Parathyroid adenoma (tissue), 2 donors: ENCODE measurements around the gene ATP9B.

ENCODE experiments used
- H2AFZ ChIP-seq: fragments of 300-600 bp; sonication (generic); one replicate; pipeline ENCODE4 v1.7.0; 2017; ENCODE audit warnings: antibody characterized with exemption, mild to moderate bottlenecking
- H3K27ac ChIP-seq: fragments of 300-600 bp; sonication (generic); one replicate; pipeline ENCODE4 v1.7.0; 2017
- H3K27me3 ChIP-seq: fragments of 300-600 bp; sonication (generic); one replicate; pipeline ENCODE4 v1.7.0; 2017; ENCODE audit warnings: low read length; ENCODE audit not compliant: control insufficient read depth, insufficient read depth
- H3K36me3 ChIP-seq: fragments of 300-600 bp; sonication (generic); one replicate; pipeline ENCODE4 v1.7.0; 2017; ENCODE audit warnings: low read length; ENCODE audit not compliant: control insufficient read depth, insufficient read depth
- H3K4me1 ChIP-seq: fragments of 300-600 bp; sonication (generic); one replicate; pipeline ENCODE4 v1.7.0; 2017; ENCODE audit warnings: control low read depth
- H3K4me2 ChIP-seq: fragments of 300-600 bp; sonication (generic); one replicate; pipeline ENCODE4 v1.7.0; 2017; ENCODE audit warnings: low read length
- H3K4me3 ChIP-seq: fragments of 300-600 bp; sonication (generic); one replicate; pipeline ENCODE4 v1.7.0; 2017; ENCODE audit warnings: low read depth, low read length
- H3K79me2 ChIP-seq: fragments of 300-600 bp; sonication (generic); one replicate; pipeline ENCODE4 v1.7.0; 2017; ENCODE audit warnings: control low read depth
- H3K9ac ChIP-seq: fragments of 300-600 bp; sonication (generic); one replicate; pipeline ENCODE4 v1.7.0; 2017; ENCODE audit warnings: mild to moderate bottlenecking
- H3K9me3 ChIP-seq: fragments of 300-600 bp; sonication (generic); one replicate; pipeline ENCODE4 v1.7.0; 2017; ENCODE audit warnings: low read length; ENCODE audit not compliant: control insufficient read depth
- CTCF ChIP-seq: fragments of 300-600 bp; sonication (generic); IDR thresholded peaks from one replicate; pipeline ENCODE4 v1.7.0; 2017; ENCODE audit warnings: antibody characterized with exemption, mild to moderate bottlenecking
- donor health status: primary hyperparathyroidism.

The ATP9B gene

GRCh38 chr18:79049506-79049905, 19.7 kb upstream of the ATP9B start:
- Histone ChIP-seq H3K4me1 (no peaks in the 10 kb centered on the region), H3K9me3 (no peaks in the 10 kb centered on the region), H3K9ac (no peak overlapping the region), H3K27ac (no peak overlapping the region), H3K79me2 (no peaks in the 10 kb centered on the region), H3K4me3 (no peak overlapping the region), H3K27me3 (no peaks in the 10 kb centered on the region), H2AFZ (no peak overlapping the region), H3K4me2 (no peak overlapping the region), H3K36me3 (no peaks in the 10 kb centered on the region)
- no peak for TF ChIP-seq CTCF

- no peaks in the 10 kb centered on the region for H3K27me3 ChIP-seq
Observed at GRCh38 chr18:79050005-79050404, 19.2 kb upstream of the ATP9B start.

GRCh38 chr18:79056827-79057367, 12.3 kb upstream of the ATP9B start:
- H3K4me3 ChIP-seq = no peak overlapping the region
- H3K79me2 ChIP-seq = no peaks in the 10 kb centered on the region
- H3K9ac ChIP-seq = no peak overlapping the region
- no peaks in the 10 kb centered on the region for H3K4me1 ChIP-seq
- no peak for TF ChIP-seq CTCF
- no peak overlapping the region for H3K4me2 ChIP-seq
- no peak overlapping the region for H2AFZ ChIP-seq
- no peak overlapping the region for H3K27ac ChIP-seq
- no peaks in the 10 kb centered on the region for H3K36me3 ChIP-seq
- no peaks in the 10 kb centered on the region for H3K9me3 ChIP-seq
- no peaks in the 10 kb centered on the region for H3K27me3 ChIP-seq

More at GRCh38 chr18:79050005-79050404, 19.2 kb upstream of the ATP9B start:
- Histone ChIP-seq H3K9ac (no peak overlapping the region), H3K27ac (no peak overlapping the region), H3K4me2 (no peak overlapping the region), H3K79me2 (no peaks in the 10 kb centered on the region), H3K9me3 (no peaks in the 10 kb centered on the region), H3K36me3 (no peaks in the 10 kb centered on the region), H2AFZ (no peak overlapping the region), H3K4me1 (no peaks in the 10 kb centered on the region), H3K4me3 (no peak overlapping the region)
- no peak for TF ChIP-seq CTCF

- H3K4me2 ChIP-seq = no peak overlapping the region
- no peaks in the 10 kb centered on the region for H3K36me3 ChIP-seq
- H3K4me3 ChIP-seq = no peak overlapping the region
- no peak overlapping the region for H3K27ac ChIP-seq
- H2AFZ ChIP-seq = no peak overlapping the region
- no peaks in the 10 kb centered on the region for H3K4me1 ChIP-seq
- no peak for TF ChIP-seq CTCF
- no peaks in the 10 kb centered on the region for H3K9me3 ChIP-seq
- H3K9ac ChIP-seq = no peak overlapping the region
- H3K79me2 ChIP-seq = no peaks in the 10 kb centered on the region
- no peaks in the 10 kb centered on the region for H3K27me3 ChIP-seq
Observed at GRCh38 chr18:79058007-79058406, 11.2 kb upstream of the ATP9B start.

GRCh38 chr18:79062806-79063205, 6.4 kb upstream of the ATP9B start:
- Histone ChIP-seq H3K4me3 (no peak overlapping the region), H3K27ac (no peak overlapping the region), H3K36me3 (no peaks in the 10 kb centered on the region), H3K9ac (no peak overlapping the region), H3K79me2 (no peaks in the 10 kb centered on the region), H3K27me3 (no peaks in the 10 kb centered on the region), H3K4me1 (no peaks in the 10 kb centered on the region), H3K9me3 (no peaks in the 10 kb centered on the region), H3K4me2 (no peak overlapping the region), H2AFZ (no peak overlapping the region)
- TF ChIP-seq CTCF = no peak
